Measurements from ENCODE around the gene PPP2R5C.

Gene PPP2R5C

GRCh38 chr14:101755591-101756324 is 5.8 kb upstream of the PPP2R5C start:
- DNase-seq: no peak

GRCh38 chr14:101757064-101757838 is 4.3 kb upstream of the PPP2R5C start:
- DNase-seq: no peak

- DNase-seq: no peak
Measured at GRCh38 chr14:101757839-101758211, 3.7 kb upstream of the PPP2R5C start.

- DNase-seq: no peak
Measured at GRCh38 chr14:101758913-101759593, 2.5 kb upstream of the PPP2R5C start.

GRCh38 chr14:101760138-101761011 is 1.1 kb upstream of the PPP2R5C start:
- DNase-seq: peak; percentile 98

- DNase-seq: peak; percentile 9
Measured at GRCh38 chr14:101761881-101762529, 496 bp downstream of the PPP2R5C start.

GRCh38 chr14:101762530-101763101 is 1.1 kb downstream of the PPP2R5C start:
- no peak for DNase-seq

- no peak for DNase-seq
Measured at GRCh38 chr14:101763941-101764709, 2.6 kb downstream of the PPP2R5C start.

- no peak for DNase-seq
Measured at GRCh38 chr14:101767618-101768362, 6.3 kb downstream of the PPP2R5C start.

- no peak for DNase-seq
Measured at GRCh38 chr14:101770183-101770582, 8.7 kb downstream of the PPP2R5C start.

- no peak for DNase-seq
Measured at GRCh38 chr14:101772770-101773169, 11.3 kb downstream of the PPP2R5C start.

GRCh38 chr14:101773378-101773777 is 11.9 kb downstream of the PPP2R5C start:
- no peak for DNase-seq

- DNase-seq: peak; percentile 95
Measured at GRCh38 chr14:101774006-101774795, 12.7 kb downstream of the PPP2R5C start.

- DNase-seq: peak; percentile 85
Measured at GRCh38 chr14:101774814-101775213, 13.3 kb downstream of the PPP2R5C start.

GRCh38 chr14:101775826-101776225 is 14.3 kb downstream of the PPP2R5C start:
- no peak for DNase-seq

GRCh38 chr14:101776344-101776743 is 14.8 kb downstream of the PPP2R5C start:
- no peak for DNase-seq

GRCh38 chr14:101780390-101780789 is 18.9 kb downstream of the PPP2R5C start:
- no peak for DNase-seq

- DNase-seq: no peak
Measured at GRCh38 chr14:101780887-101781239, 19.4 kb downstream of the PPP2R5C start.

GRCh38 chr14:101781240-101782061 is 19.9 kb downstream of the PPP2R5C start:
- DNase-seq: no peak
